Measurements from ENCODE around the gene KHDC4.

Gene KHDC4

GRCh38 chr1:155893389-155894142 lies 40.6 kb downstream of the KHDC4 start:
- no peaks in the 10 kb centered on the region for H3K36me3 ChIP-seq (ENCODE audit: control insufficient read depth, insufficient read depth, low read length)
- no peak overlapping the region for H3K9ac ChIP-seq
- H3K4me1 ChIP-seq = no peaks in the 10 kb centered on the region
- no peaks in the 10 kb centered on the region for H3K79me2 ChIP-seq
- no peak overlapping the region for H2AFZ ChIP-seq
- no peak overlapping the region for H3K4me3 ChIP-seq (ENCODE audit: low read depth, low read length)
- no peaks in the 10 kb centered on the region for H3K9me3 ChIP-seq (ENCODE audit: control insufficient read depth, low read length)
- H3K27ac ChIP-seq = peak overlapping the region; percentile 49
- no peak overlapping the region for H3K4me2 ChIP-seq (ENCODE audit: low read length)
- H3K27me3 ChIP-seq (ENCODE audit: control insufficient read depth, insufficient read depth, low read length) = no peaks in the 10 kb centered on the region
- TF ChIP-seq, protein P1, sequence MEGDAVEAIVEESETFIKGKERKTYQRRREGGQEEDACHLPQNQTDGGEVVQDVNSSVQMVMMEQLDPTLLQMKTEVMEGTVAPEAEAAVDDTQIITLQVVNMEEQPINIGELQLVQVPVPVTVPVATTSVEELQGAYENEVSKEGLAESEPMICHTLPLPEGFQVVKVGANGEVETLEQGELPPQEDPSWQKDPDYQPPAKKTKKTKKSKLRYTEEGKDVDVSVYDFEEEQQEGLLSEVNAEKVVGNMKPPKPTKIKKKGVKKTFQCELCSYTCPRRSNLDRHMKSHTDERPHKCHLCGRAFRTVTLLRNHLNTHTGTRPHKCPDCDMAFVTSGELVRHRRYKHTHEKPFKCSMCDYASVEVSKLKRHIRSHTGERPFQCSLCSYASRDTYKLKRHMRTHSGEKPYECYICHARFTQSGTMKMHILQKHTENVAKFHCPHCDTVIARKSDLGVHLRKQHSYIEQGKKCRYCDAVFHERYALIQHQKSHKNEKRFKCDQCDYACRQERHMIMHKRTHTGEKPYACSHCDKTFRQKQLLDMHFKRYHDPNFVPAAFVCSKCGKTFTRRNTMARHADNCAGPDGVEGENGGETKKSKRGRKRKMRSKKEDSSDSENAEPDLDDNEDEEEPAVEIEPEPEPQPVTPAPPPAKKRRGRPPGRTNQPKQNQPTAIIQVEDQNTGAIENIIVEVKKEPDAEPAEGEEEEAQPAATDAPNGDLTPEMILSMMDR (IDR thresholded peaks at IDR 0.05) = no peak

GRCh38 chr1:155892796-155893195 lies 41.4 kb downstream of the KHDC4 start:
- no peaks in the 10 kb centered on the region for H3K36me3 ChIP-seq (ENCODE audit: control insufficient read depth, insufficient read depth, low read length)
- no peaks in the 10 kb centered on the region for H3K9me3 ChIP-seq (ENCODE audit: control insufficient read depth, low read length)
- no peaks in the 10 kb centered on the region for H3K27me3 ChIP-seq (ENCODE audit: control insufficient read depth, insufficient read depth, low read length)
- no peak overlapping the region for H3K9ac ChIP-seq
- peak overlapping the region; percentile 0 for H3K27ac ChIP-seq
- H2AFZ ChIP-seq = no peak overlapping the region
- H3K79me2 ChIP-seq = no peaks in the 10 kb centered on the region
- no peak overlapping the region for H3K4me3 ChIP-seq (ENCODE audit: low read depth, low read length)
- H3K4me1 ChIP-seq = no peaks in the 10 kb centered on the region
- TF ChIP-seq, protein P1 (IDR thresholded peaks at IDR 0.05) = no peak
- no peak overlapping the region for H3K4me2 ChIP-seq (ENCODE audit: low read length)

DNA sequence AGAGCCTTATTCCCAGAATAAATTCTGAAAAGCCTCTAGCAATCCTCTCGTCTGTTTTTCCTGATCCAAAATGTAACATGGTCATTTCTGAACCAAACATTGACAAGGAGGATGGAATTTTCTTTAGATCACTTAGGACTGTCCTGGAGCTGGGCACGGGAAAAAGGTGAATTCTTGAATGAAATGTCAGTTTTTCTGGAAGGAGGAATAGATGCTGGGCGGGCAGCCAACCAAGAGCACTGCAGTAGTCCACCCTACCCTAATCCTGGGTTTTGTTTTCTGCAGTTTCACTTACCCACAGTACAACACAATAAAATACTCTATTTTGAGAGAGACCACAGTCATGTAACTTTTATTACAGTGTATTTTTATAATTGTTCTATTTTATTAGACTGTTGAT lies 44.0 kb downstream of the KHDC4 start:
- Histone ChIP-seq H3K79me2 (no peaks in the 10 kb centered on the region), H3K27me3 (ENCODE audit: control insufficient read depth, insufficient read depth, low read length) (no peaks in the 10 kb centered on the region), H3K4me1 (no peaks in the 10 kb centered on the region), H3K9me3 (ENCODE audit: control insufficient read depth, low read length) (no peaks in the 10 kb centered on the region), H3K4me3 (ENCODE audit: low read depth, low read length) (no peak overlapping the region), H3K9ac (no peak overlapping the region), H3K4me2 (ENCODE audit: low read length) (no peak overlapping the region), H2AFZ (no peak overlapping the region), H3K27ac (no peak overlapping the region), H3K36me3 (ENCODE audit: control insufficient read depth, insufficient read depth, low read length) (no peaks in the 10 kb centered on the region)
- TF ChIP-seq, protein P1 (IDR thresholded peaks at IDR 0.05) = no peak

DNA sequence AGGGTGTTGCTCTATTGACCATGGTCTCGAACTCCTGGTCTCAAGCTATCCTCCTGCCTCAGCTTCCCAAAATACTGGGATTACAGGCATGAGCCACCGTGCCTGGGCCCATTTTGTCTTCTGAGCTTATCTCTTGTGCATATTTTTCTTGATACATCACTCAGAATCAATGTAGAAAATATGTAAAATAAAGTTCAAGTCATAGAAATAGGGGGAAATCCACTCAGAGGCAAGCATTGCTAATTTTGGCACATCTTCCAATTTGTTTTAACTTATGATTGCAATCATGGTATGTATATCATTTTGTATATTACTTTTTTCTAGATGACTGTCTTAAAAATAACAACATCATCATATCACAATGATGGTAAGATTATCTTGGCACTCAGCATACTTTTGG lies 44.6 kb downstream of the KHDC4 start:
- Histone ChIP-seq H3K27me3 (ENCODE audit: control insufficient read depth, insufficient read depth, low read length) (no peaks in the 10 kb centered on the region), H3K79me2 (no peaks in the 10 kb centered on the region), H3K9me3 (ENCODE audit: control insufficient read depth, low read length) (no peaks in the 10 kb centered on the region), H2AFZ (no peak overlapping the region), H3K4me1 (no peaks in the 10 kb centered on the region), H3K4me2 (ENCODE audit: low read length) (no peak overlapping the region), H3K36me3 (ENCODE audit: control insufficient read depth, insufficient read depth, low read length) (no peaks in the 10 kb centered on the region), H3K9ac (no peak overlapping the region), H3K4me3 (ENCODE audit: low read depth, low read length) (no peak overlapping the region), H3K27ac (no peak overlapping the region)
- TF ChIP-seq, protein P1 (IDR thresholded peaks at IDR 0.05) = no peak

- no peak overlapping the region for H3K4me3 ChIP-seq (ENCODE audit: low read depth, low read length)
- TF ChIP-seq, protein P1 (IDR thresholded peaks at IDR 0.05) = no peak
- H3K9me3 ChIP-seq (ENCODE audit: control insufficient read depth, low read length) = no peaks in the 10 kb centered on the region
- H3K79me2 ChIP-seq = no peaks in the 10 kb centered on the region
- H3K27me3 ChIP-seq (ENCODE audit: control insufficient read depth, insufficient read depth, low read length) = no peaks in the 10 kb centered on the region
- H3K4me2 ChIP-seq (ENCODE audit: low read length) = no peak overlapping the region
- H3K9ac ChIP-seq = no peak overlapping the region
- H3K4me1 ChIP-seq = no peaks in the 10 kb centered on the region
- no peak overlapping the region for H3K27ac ChIP-seq
- H2AFZ ChIP-seq = no peak overlapping the region
- H3K36me3 ChIP-seq (ENCODE audit: control insufficient read depth, insufficient read depth, low read length) = no peaks in the 10 kb centered on the region
Measured at GRCh38 chr1:155888481-155888880, 45.7 kb downstream of the KHDC4 start.
